Stimulated activated CD8-positive, alpha-beta memory T cell treated with anti-CD3 and anti-CD28 coated beads, Interleukin-7, amount 100 ng/mL, for 24 hours (primary cell): Measurements from ENCODE around the gene NCLN.
"Not testable (repeated sequence)": the region's sequence is repeated elsewhere in the genome, so short reads cannot be mapped to it uniquely, and the experiment has no call there.

Source experiments
- DNase-seq: peaks from one replicate; pipeline ENCODE4 v3.0.0-alpha.2; 2020; ENCODE audit warnings: low read depth

The NCLN gene

GRCh38 chr19:3225169-3225485 is 39.4 kb downstream of the NCLN start:
- no peak for DNase-seq

GRCh38 chr19:3225677-3226093 is 40.0 kb downstream of the NCLN start:
- DNase-seq, result no peak

DNA sequence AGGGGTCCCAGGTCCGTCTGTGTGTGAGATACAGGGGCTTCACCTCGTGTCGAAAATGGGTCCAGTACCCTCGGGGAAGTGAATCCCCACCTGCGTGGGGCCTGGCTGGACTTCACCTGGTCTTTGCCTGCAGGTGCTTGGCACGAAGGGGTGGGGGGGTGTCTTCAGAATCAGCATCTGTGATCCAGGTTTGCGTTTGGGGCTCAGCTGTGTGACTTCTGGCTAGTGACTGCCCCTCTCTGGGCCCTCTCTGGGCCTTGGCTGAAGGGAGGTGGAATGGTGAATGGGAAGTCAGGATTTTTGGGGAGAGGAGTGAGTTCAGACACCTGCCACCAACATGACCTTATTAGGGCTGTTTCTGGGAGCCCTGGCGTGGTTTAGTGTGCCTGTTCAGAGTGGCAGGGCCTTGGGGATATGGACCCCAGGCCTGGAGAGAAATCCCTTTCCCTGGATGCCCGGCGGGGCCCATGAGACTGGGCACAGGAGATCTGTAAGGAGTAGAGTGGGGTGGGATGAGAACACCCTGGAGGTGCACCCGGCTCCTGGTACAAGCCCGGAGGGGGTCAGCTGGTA is 41.4 kb downstream of the NCLN start:
- DNase-seq, result no peak

GRCh38 chr19:3229346-3229743 is 43.6 kb downstream of the NCLN start:
- DNase-seq, result no peak

- DNase-seq, result no peak
Observed at GRCh38 chr19:3229888-3230496, 44.3 kb downstream of the NCLN start.

- DNase-seq, result no peak
Observed at GRCh38 chr19:3231288-3231687, 45.6 kb downstream of the NCLN start.

GRCh38 chr19:3233116-3233515 is 47.4 kb downstream of the NCLN start:
- no peak for DNase-seq

DNA sequence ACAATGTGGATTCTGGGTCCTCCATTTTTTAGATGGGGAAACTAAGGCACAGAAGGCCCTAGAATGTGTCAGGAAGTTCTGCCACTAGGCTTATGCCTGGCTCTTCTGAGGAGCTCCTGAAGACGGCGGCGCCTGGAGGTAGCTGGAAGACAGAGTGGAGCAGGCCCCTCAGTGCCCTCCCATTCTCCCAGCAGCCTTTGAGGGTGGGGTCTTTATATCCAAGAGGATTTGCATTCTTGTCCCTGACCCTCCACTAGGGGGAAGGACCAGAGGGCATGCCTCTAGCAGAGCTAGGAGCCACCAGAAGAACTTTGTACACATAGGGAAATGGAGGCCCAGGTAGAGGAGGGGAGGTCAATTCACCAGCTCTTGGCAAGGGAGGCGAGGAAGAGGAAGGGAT is 48.1 kb downstream of the NCLN start:
- DNase-seq, result no peak

- DNase-seq, result no peak
Observed at GRCh38 chr19:3234800-3235199, 49.1 kb downstream of the NCLN start.

GRCh38 chr19:3235604-3236003 is 49.9 kb downstream of the NCLN start:
- DNase-seq, result not testable (repeated sequence)

- DNase-seq, result no peak
Observed at GRCh38 chr19:3236272-3236671, 50.5 kb downstream of the NCLN start.

GRCh38 chr19:3238066-3238561 is 52.4 kb downstream of the NCLN start:
- no peak for DNase-seq

DNA sequence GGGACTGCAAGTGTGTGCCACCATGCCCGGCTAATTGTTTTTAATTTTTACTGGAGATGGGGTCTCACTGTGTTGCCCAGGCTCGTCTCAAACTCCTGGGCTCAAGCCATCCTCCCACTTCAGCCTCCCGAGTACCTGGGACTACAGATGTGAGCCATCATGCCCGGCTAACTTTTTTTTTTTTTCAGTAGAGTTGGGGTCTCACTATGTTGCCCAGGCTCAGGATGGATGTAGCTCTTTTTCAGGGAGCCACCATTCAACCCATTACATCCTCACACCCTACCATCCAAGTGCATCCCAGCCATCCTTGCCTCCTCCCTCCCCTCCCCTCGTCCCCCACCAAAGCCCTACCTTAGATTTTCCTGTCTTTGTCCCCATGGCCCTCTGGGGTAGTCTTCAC is 53.6 kb downstream of the NCLN start:
- no peak for DNase-seq

GRCh38 chr19:3243819-3244700 is 58.3 kb downstream of the NCLN start:
- peak; percentile 16 for DNase-seq

- no peak for DNase-seq
Observed at GRCh38 chr19:3245050-3245449, 59.3 kb downstream of the NCLN start.

DNA sequence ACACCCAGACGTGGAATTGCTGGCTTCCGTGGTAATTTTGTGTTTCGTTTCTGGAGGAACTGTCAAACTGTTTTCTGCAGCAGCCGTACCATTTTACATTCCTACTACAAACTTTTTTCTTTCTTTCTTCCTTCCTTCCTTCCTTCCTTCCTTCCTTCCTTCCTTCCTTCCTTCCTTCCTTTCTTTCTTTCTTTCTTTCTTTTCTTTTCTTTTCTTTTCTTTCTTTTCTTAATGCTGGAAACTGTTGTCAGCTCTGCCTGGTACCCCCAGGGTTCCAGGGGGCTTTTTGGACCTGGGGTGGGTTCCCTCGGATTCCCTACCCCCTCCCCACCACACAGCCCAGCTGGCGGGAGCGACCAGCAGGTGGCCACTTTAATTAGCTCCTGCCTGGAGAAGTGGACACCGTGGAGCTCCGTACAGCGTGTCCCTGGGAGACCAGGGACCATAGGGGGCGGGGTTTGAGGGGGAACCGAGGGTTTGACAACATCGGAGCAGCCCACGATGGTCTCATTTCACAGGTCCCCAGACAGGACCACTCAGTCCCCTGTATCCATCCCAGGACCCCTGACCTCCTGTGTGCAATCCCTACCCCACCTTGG is 63.1 kb downstream of the NCLN start:
- DNase-seq, result no peak

DNA sequence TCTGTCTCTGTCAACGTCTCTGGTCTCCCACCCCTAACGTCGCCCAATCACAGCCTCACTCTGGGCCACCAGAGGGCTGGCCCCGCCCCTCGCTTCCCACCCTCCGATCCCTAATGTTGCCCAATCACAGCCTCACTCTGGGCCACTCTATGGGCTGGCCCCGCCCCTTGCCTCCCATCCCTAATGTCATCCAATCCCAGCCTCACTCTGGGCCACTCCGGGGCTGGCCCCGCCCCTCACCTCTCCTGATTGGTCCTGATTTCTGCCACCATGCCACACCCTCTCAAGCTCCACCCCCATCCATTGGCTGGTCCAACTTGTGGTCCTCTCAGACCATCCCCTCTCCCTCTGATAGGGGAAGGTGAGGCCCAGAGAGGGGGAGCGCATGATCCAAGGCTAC is 63.7 kb downstream of the NCLN start:
- no peak for DNase-seq

DNA sequence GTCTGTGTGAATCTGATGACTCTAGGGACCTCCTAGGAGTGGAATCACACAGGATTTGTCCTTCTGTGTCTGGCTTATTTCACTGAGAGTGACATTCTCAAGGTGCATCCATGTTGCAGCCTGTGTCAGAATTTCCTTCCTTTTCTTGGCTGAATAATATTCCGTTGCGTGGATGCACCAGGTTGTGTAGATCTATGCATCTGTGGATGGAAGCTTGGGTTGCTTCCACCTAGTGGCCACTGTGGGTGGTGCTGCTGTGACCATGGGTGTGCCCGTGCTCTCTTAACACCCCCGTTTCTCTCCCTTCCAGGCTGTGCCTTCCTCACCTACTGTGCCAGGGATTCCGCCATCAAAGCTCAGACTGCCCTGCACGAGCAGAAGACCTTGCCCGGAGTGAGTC is 64.9 kb downstream of the NCLN start:
- DNase-seq, result no peak

- no peak for DNase-seq
Observed at GRCh38 chr19:3251229-3251628, 65.5 kb downstream of the NCLN start.

- DNase-seq, result no peak
Observed at GRCh38 chr19:3252650-3253049, 66.9 kb downstream of the NCLN start.

DNA sequence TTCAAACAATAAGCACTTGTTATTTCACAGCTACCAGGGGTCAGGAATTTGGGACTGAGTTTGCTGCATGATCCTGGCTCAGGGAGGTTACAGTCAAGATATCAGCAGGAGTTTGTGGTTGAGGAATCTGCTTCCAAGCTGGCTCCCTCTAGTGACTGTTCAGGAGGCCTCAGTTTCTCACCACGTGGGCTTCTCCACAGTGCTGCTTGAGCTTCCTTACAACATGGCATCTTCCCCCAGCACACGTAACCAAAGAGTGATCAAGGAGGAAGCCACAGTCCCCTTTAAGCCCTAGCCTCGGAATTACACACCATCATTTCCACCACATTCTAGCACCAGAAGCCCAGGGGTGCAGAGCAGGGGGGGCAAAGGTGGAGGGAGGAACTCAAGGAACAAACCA is 67.5 kb downstream of the NCLN start:
- DNase-seq, result no peak

GRCh38 chr19:3254520-3254919 is 68.8 kb downstream of the NCLN start:
- no peak for DNase-seq

DNA sequence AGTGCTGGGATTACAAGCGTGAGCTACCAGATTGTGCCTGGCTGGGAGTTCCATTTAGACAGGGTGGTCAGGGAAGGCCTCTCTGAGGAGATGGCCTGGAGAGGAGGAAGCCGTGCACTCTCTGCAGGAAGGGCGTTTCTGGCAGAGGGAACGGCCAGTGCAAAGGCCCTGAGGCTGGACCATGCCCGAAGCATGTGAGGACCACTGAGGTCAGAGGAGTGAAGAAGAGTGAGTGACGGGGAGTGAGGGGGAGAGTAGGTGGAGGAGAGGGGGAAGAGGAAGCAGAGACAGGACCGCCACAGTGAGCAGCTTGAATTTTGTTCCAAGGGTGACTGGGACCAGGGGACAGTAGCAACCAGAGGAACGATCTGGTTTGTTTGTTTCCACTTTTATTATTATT is 71.3 kb downstream of the NCLN start:
- DNase-seq, result no peak
